PFSK-1 (cell line): ENCODE results near the gene TRIM4.

Source experiments
- POLR2AphosphoS5 ChIP-seq: IDR thresholded peaks from 2 replicates; pipeline ENCODE4 v1.6.1; 2012; ENCODE audit warnings: low read depth, mild to moderate bottlenecking, control low read depth, low read length, moderate library complexity
- SIN3A ChIP-seq: IDR thresholded peaks from 2 replicates; pipeline ENCODE4 v1.6.1; 2012; ENCODE audit warnings: mild to moderate bottlenecking, low read length, moderate library complexity, borderline replicate concordance; ENCODE audit not compliant: insufficient read depth
- TAF1 ChIP-seq: IDR thresholded peaks from 2 replicates; pipeline ENCODE4 v1.6.1; 2012; ENCODE audit warnings: low read length, control low read depth, borderline replicate concordance; ENCODE audit not compliant: insufficient read depth
- TF ChIP-seq, protein P1 (sequence below), 2 experiments: IDR thresholded peaks; 2 replicates each; pipeline versions ENCODE4 v1.6.1 to v1.8.0; 2011 to 2012; ENCODE audit warnings: low read depth in 2 of 2, low read length in 2 of 2, control low read depth in 1 of 2, inconsistent platforms in 1 of 2, mild to moderate bottlenecking in 1 of 2, moderate library complexity in 1 of 2; ENCODE audit not compliant: insufficient read depth in 1 of 2

DNA sequence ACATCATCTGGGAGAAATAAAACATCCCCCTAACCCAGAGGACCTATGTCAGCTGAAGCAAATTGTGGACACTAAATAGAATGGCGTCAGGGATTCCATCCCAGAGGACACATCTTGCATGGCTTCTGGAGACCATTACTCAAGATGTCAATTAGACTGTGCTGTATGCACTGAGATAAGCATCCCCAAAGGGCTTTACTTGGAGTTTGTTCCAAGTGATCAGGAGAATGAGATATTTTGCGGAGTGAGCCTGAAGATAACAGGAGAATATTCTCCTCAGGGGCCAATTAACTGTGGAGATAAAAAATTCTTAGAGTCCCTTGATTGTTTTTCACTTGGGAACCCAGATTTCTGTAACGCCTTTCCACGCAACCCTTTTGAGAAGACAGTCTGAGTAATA lies 38.0 kb downstream of the TRIM4 start:
- TF ChIP-seq, protein P1, sequence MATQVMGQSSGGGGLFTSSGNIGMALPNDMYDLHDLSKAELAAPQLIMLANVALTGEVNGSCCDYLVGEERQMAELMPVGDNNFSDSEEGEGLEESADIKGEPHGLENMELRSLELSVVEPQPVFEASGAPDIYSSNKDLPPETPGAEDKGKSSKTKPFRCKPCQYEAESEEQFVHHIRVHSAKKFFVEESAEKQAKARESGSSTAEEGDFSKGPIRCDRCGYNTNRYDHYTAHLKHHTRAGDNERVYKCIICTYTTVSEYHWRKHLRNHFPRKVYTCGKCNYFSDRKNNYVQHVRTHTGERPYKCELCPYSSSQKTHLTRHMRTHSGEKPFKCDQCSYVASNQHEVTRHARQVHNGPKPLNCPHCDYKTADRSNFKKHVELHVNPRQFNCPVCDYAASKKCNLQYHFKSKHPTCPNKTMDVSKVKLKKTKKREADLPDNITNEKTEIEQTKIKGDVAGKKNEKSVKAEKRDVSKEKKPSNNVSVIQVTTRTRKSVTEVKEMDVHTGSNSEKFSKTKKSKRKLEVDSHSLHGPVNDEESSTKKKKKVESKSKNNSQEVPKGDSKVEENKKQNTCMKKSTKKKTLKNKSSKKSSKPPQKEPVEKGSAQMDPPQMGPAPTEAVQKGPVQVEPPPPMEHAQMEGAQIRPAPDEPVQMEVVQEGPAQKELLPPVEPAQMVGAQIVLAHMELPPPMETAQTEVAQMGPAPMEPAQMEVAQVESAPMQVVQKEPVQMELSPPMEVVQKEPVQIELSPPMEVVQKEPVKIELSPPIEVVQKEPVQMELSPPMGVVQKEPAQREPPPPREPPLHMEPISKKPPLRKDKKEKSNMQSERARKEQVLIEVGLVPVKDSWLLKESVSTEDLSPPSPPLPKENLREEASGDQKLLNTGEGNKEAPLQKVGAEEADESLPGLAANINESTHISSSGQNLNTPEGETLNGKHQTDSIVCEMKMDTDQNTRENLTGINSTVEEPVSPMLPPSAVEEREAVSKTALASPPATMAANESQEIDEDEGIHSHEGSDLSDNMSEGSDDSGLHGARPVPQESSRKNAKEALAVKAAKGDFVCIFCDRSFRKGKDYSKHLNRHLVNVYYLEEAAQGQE (IDR thresholded peaks at IDR 0.05; ENCODE audit: insufficient read depth in 1 of 2, low read depth in 2 of 2, low read length in 2 of 2), result no peak
- TF ChIP-seq POLR2AphosphoS5, result no peak
- no peak for TF ChIP-seq TAF1
- TF ChIP-seq SIN3A, result no peak
